PC-3 (cell line): ENCODE results near the gene KRT15.

Experiments used
- CTCF ChIP-seq: fragments of 300-600 bp; sonication (generic); conservative IDR thresholded peaks from 2 replicates; pipeline ENCODE4 v1.5.1; 2017; ENCODE audit warnings: antibody characterized with exemption, low read depth, mild to moderate bottlenecking, low read length
- EZH2 ChIP-seq: fragments of 300-600 bp; sonication (generic); IDR thresholded peaks from one replicate; pipeline ENCODE4 v1.6.1; 2017; ENCODE audit warnings: antibody characterized with exemption, mild to moderate bottlenecking, low read length; ENCODE audit not compliant: unreplicated experiment
- EZH2phosphoT487 ChIP-seq: fragments of 300-600 bp; sonication (generic); IDR thresholded peaks from 2 replicates; pipeline ENCODE4 v1.6.1; 2018; ENCODE audit warnings: mild to moderate bottlenecking, antibody characterized with exemption, low read length, borderline replicate concordance

GRCh38 chr17:41507315-41507880 is 11.3 kb downstream of the KRT15 start:
- TF ChIP-seq CTCF (no peak), EZH2 (no peak), EZH2phosphoT487 (no peak)
